ENCODE measurements around the gene MORC2. TPM values are rescaled to one million over a fixed set of nuclear protein-coding genes. Genes with fewer than 3 reads are reported as not detected.

MORC2 gene
- polyA plus RNA-seq, 1 donor from 2014 or later: 15.1 TPM

GRCh38 chr22:30982512-30982911 is 13.9 kb upstream of the MORC2 start:
- no peak overlapping the region for H3K4me2 ChIP-seq (ENCODE audit: low read length)
- H3K36me3 ChIP-seq (ENCODE audit: insufficient read depth, low read length): peaks cover 6% of the 10 kb centered on the region
- no peaks in the 10 kb centered on the region for H3K9me2 ChIP-seq (ENCODE audit: insufficient read depth, low read length)
- no peak overlapping the region for H2AFZ ChIP-seq (ENCODE audit: low read depth, low read length)
- H3K4me3 ChIP-seq (ENCODE audit: low read length): no peak overlapping the region
- no peak overlapping the region for H3K9ac ChIP-seq (ENCODE audit: low read length)
- no peaks in the 10 kb centered on the region for H4K20me1 ChIP-seq (ENCODE audit: insufficient read depth)
- H3F3A ChIP-seq (ENCODE audit: insufficient read depth, low read length, poor library complexity, severe bottlenecking): no peaks in the 10 kb centered on the region
- H3K27me3 ChIP-seq (ENCODE audit: insufficient read depth, low read depth, low read length): no peaks in the 10 kb centered on the region
- TF ChIP-seq CTCF (IDR thresholded peaks at IDR 0.05; ENCODE audit: poor library complexity, severe bottlenecking): no peak
- no peak for TF ChIP-seq EP300 (conservative IDR thresholded peaks at IDR 0.05; ENCODE audit: poor library complexity, severe bottlenecking)
- TF ChIP-seq REST (IDR thresholded peaks at IDR 0.05; ENCODE audit: borderline replicate concordance): no peak
- no peak for TF ChIP-seq MXI1 (conservative IDR thresholded peaks at IDR 0.05; ENCODE audit: poor library complexity, severe bottlenecking)
- no peak for TF ChIP-seq RAD21 (conservative IDR thresholded peaks at IDR 0.05)
- TF ChIP-seq POLR2AphosphoS5 (IDR thresholded peaks at IDR 0.05): no peak
- no peak for TF ChIP-seq TAF1 (IDR thresholded peaks at IDR 0.05; ENCODE audit: low read depth)
- no peak for TF ChIP-seq SMC3 (conservative IDR thresholded peaks at IDR 0.05; ENCODE audit: poor library complexity)
- H3K9me3 ChIP-seq (ENCODE audit: low read length): peaks cover 6% of the 10 kb centered on the region
- H3K79me2 ChIP-seq (replicated peaks; ENCODE audit: insufficient read depth, low read length): peaks cover 6% of the 10 kb centered on the region
- no peak overlapping the region for H3K27ac ChIP-seq (ENCODE audit: low read length)

DNA sequence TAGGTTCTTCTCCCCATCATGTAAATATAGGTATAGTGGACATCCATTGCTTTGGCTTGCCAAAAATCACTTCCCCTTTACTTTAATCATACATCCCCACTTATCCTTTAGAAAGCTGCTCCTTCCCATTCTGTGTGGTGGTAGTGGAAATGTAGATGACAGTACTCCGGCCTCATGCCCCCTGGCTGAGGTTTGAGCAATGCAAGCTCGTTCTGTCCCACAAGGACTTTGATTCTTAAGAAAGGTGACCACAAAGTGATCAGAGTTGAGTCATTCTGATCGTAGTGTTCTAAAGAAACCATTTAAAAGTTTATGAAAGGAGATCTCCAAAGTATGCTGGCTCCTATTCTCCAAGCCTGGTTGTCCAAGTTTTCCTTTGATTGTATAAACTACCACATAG is 11.4 kb upstream of the MORC2 start:
- Histone ChIP-seq H3K27ac (ENCODE audit: low read length) (no peak overlapping the region), H4K20me1 (ENCODE audit: insufficient read depth) (no peaks in the 10 kb centered on the region), H3K4me3 (ENCODE audit: low read length) (no peak overlapping the region), H3K9me3 (ENCODE audit: low read length) (peaks cover 28% of the 10 kb centered on the region), H3K27me3 (ENCODE audit: insufficient read depth, low read depth, low read length) (no peaks in the 10 kb centered on the region), H3K9ac (ENCODE audit: low read length) (no peak overlapping the region), H3K4me2 (ENCODE audit: low read length) (no peak overlapping the region), H3F3A (ENCODE audit: insufficient read depth, low read length, poor library complexity, severe bottlenecking) (no peaks in the 10 kb centered on the region), H2AFZ (ENCODE audit: low read depth, low read length) (no peak overlapping the region), H3K9me2 (ENCODE audit: insufficient read depth, low read length) (no peaks in the 10 kb centered on the region), H3K36me3 (ENCODE audit: insufficient read depth, low read length) (peaks cover 24% of the 10 kb centered on the region), H3K79me2 (replicated peaks; ENCODE audit: insufficient read depth, low read length) (peaks cover 14% of the 10 kb centered on the region)
- no peak for TF ChIP-seq TAF1 (IDR thresholded peaks at IDR 0.05; ENCODE audit: low read depth)
- no peak for TF ChIP-seq EP300 (conservative IDR thresholded peaks at IDR 0.05; ENCODE audit: poor library complexity, severe bottlenecking)

- Histone ChIP-seq H3F3A (ENCODE audit: insufficient read depth, low read length, poor library complexity, severe bottlenecking) (no peaks in the 10 kb centered on the region), H3K36me3 (ENCODE audit: insufficient read depth, low read length) (peaks cover 38% of the 10 kb centered on the region), H2AFZ (ENCODE audit: low read depth, low read length) (no peak overlapping the region), H3K27me3 (ENCODE audit: insufficient read depth, low read depth, low read length) (no peaks in the 10 kb centered on the region), H3K79me2 (replicated peaks; ENCODE audit: insufficient read depth, low read length) (peaks cover 28% of the 10 kb centered on the region), H3K9me3 (ENCODE audit: low read length) (peaks cover 31% of the 10 kb centered on the region), H4K20me1 (ENCODE audit: insufficient read depth) (no peaks in the 10 kb centered on the region), H3K9me2 (ENCODE audit: insufficient read depth, low read length) (no peaks in the 10 kb centered on the region), H3K4me2 (ENCODE audit: low read length) (no peak overlapping the region), H3K9ac (ENCODE audit: low read length) (no peak overlapping the region), H3K4me3 (ENCODE audit: low read length) (no peak overlapping the region), H3K27ac (ENCODE audit: low read length) (no peak overlapping the region)
- TF ChIP-seq POLR2AphosphoS5 (IDR thresholded peaks at IDR 0.05) (no peak), EP300 (conservative IDR thresholded peaks at IDR 0.05; ENCODE audit: poor library complexity, severe bottlenecking) (no peak), REST (IDR thresholded peaks at IDR 0.05; ENCODE audit: borderline replicate concordance) (no peak), MXI1 (conservative IDR thresholded peaks at IDR 0.05; ENCODE audit: poor library complexity, severe bottlenecking) (no peak), EZH2 (IDR thresholded peaks at IDR 0.05; ENCODE audit: borderline replicate concordance, insufficient read depth, low read length, poor library complexity, severe bottlenecking) (no peak), TAF1 (IDR thresholded peaks at IDR 0.05; ENCODE audit: low read depth) (no peak), SMC3 (conservative IDR thresholded peaks at IDR 0.05; ENCODE audit: poor library complexity) (no peak), RAD21 (conservative IDR thresholded peaks at IDR 0.05) (no peak), CTCF (IDR thresholded peaks at IDR 0.05; ENCODE audit: poor library complexity, severe bottlenecking) (no peak)
Observed at GRCh38 chr22:30978304-30978962, 9.9 kb upstream of the MORC2 start.

Data from neural cell (in vitro differentiated cells).